GM21423 (cell line): ENCODE data around the gene CC2D2B.
A peak's percentile ranks its signal among the peaks of the same experiment; 100 is the strongest.
"Not testable (repeated sequence)": the region's sequence is repeated elsewhere in the genome, so short reads cannot be mapped to it uniquely, and the experiment has no call there.

Experiments used
- ATAC-seq: cut with Tn5 transposase; IDR thresholded peaks from one replicate; pipeline ENCODE4 v1.9.1; 2021; ENCODE audit warnings: mild to moderate bottlenecking, moderate library complexity; ENCODE audit not compliant: unreplicated experiment

The CC2D2B gene

DNA sequence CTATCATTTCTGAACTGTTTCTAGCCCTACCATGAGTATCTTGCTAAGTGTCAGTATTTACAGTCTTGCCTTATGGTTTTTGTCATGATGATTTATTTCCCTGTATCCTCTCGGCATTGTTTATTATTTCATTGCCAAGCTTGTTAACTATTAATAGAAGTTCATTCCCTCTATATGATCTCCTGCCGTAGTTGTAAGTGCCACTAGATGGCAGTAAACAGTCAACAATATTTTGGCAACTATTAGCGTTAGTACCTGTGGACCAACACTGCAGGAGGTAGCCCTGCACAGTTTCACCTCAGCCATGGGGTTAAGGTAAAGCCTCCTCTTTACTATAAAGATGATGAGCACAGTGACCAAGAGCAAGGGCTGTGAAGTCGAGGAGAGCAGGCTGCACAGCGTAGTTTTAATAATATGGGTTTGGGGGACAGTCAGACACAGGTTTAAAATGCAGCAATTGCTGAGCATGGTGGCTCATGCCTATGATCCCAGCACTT lies 109.5 kb downstream of the CC2D2B start:
- no peak for ATAC-seq

GRCh38 chr10:96021332-96021731 lies 113.6 kb downstream of the CC2D2B start:
- ATAC-seq: no peak

- no peak for ATAC-seq
Measured at GRCh38 chr10:96022739-96023138, 115.0 kb downstream of the CC2D2B start.

GRCh38 chr10:96023168-96023567 lies 115.4 kb downstream of the CC2D2B start:
- ATAC-seq: no peak

GRCh38 chr10:96025566-96025965 lies 117.8 kb downstream of the CC2D2B start:
- no peak for ATAC-seq

- no peak for ATAC-seq
Measured at GRCh38 chr10:96034625-96035024, 126.8 kb downstream of the CC2D2B start.

GRCh38 chr10:96038476-96039387 lies 131.0 kb downstream of the CC2D2B start:
- no peak for ATAC-seq

DNA sequence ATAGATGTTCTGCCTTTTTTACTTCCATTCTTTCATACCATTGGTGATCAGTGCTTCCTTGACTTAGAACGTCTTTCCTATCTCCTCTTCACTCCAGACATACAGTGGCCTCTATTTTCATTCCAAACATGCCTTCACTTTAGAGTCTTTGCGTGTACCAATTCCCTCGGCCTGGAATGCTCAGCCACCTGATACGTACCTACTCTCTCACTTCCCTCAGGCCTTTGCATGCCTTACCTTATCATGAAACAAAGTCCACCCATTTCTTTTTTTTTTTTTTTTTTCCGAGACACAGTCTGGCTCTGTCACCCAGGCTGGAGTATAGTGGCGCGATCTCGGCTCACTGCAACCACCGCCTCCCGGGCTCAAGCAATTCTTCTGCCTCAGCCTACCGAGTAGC lies 133.4 kb downstream of the CC2D2B start:
- ATAC-seq: no peak

GRCh38 chr10:96043033-96043892 lies 135.5 kb downstream of the CC2D2B start, which contains the start of gene CCNJ:
Gene CCNJ (plus strand): TSS chr10:96043583. CDS start chr10:96044394, 811 bp downstream.
- peak; percentile 84 for ATAC-seq

GRCh38 chr10:96043893-96044715 lies 136.3 kb downstream of the CC2D2B start:
- ATAC-seq: peak; percentile 32

- ATAC-seq: no peak
Measured at GRCh38 chr10:96044736-96045135, 137.0 kb downstream of the CC2D2B start.

GRCh38 chr10:96046546-96046945 lies 138.8 kb downstream of the CC2D2B start:
- no peak for ATAC-seq

DNA sequence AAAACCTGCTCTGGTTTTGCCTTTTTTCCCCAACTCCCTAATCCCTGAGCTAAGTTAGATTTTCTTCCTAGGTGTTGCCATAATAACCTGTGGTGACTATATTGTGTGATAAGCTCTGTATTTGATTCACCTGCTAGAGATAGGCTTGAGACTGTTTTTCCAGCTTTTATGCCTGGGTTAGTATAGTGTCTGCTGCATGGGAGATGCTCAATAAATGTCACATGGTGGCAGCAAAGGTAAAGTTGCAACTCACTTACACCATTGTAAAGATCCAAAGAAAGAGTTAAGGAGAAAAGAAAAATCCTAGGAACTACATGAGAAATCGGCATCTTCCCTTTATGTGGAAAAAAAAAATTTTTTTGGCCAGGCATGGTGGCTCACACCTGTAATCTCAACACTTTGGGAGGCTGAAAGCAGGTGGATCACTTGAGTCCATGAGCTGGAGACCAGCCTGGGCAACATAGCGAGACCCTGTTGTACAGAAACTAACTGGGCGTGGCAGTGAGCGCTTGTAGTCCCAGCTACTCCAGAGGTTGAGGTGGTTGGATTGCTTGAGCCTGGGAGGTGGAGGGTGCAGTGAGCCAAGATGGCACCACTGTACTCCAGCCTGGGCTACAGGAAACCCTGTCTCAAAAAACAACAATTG lies 139.4 kb downstream of the CC2D2B start:
- no peak for ATAC-seq

- not testable (repeated sequence) for ATAC-seq
Measured at GRCh38 chr10:96047925-96048324, 140.2 kb downstream of the CC2D2B start.

GRCh38 chr10:96049340-96049739 lies 141.6 kb downstream of the CC2D2B start:
- ATAC-seq: no peak

GRCh38 chr10:96053985-96054384 lies 146.2 kb downstream of the CC2D2B start:
- ATAC-seq: no peak

DNA sequence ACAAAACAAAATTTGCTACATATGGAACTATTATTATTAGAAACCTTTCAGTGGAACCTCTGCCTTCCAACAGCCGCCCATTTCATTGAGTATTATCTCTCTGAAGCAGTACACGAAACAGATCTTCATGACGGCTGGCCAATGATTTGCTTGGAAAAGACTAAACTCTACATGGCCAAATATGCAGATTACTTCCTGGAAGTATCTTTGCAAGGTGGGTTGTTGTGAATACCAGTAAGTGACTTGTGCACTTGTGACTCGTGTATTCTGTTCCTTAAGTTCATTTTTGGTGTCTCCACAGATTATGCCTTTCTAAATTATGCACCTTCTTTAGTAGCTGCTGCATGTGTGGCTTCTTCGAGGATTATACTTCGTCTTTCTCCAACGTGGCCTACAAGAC lies 149.0 kb downstream of the CC2D2B start:
- no peak for ATAC-seq

DNA sequence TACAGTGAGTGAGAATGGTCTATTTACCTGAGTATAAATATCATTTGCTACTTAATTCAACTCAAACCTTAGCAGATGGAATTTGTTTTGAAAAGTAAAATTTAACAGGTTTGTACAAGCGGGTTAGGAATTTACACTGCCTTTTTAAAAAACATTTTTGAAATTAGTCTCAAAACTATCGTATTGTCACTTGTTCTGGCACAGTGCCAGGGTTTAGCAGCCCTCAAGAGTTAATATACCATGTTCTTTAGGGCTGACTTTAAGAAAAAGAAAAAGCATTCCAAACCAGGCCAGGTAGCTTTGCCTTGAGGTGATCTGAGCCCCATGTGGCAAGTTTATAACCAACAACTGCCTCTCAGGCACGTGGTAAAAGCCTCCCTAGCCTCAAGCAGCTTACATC lies 153.5 kb downstream of the CC2D2B start:
- no peak for ATAC-seq

DNA sequence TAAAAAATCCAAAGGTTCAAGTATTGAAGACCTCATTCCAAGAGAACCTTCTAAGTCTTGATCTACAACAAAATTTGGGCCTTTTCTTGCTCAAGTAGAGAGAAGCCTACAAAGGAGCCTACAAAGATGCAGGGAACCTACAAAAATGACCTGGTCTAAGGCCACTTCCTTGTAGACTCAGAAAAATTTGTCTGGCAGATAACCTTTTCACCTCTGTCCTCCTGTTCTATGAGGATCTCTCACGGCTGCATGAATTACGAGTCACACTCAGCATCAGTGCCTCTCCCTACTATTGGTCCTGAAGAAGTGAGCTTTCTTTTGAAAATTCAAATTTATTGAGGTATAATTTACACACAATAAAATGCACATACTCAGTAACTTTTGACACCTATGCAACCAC lies 164.9 kb downstream of the CC2D2B start:
- no peak for ATAC-seq

GRCh38 chr10:96073722-96074121 lies 165.9 kb downstream of the CC2D2B start:
- ATAC-seq: no peak
